Mesenchymal stem cell (in vitro differentiated cells and primary cell): ENCODE results near the gene SOX6.

ENCODE experiments used
- DNase-seq: peaks from one replicate; pipeline ENCODE4 v3.0.0-alpha.2; 2013
- H2AFZ ChIP-seq: one replicate; pipeline ENCODE4 v1.6.1; 2013; ENCODE audit warnings: low read depth, mild to moderate bottlenecking, control low read depth, inconsistent platforms, low read length, moderate library complexity
- H2AK5ac ChIP-seq: 2 replicates; pipeline ENCODE4 v1.6.1; 2013; ENCODE audit warnings: low read length, moderate library complexity, mild to moderate bottlenecking, inconsistent platforms; ENCODE audit not compliant: severe bottlenecking
- H2BK120ac ChIP-seq: one replicate; pipeline ENCODE4 v1.6.1; 2013; ENCODE audit warnings: low read depth, mild to moderate bottlenecking, inconsistent platforms, low read length, moderate library complexity
- H2BK12ac ChIP-seq, 2 experiments: one replicate each; pipeline ENCODE4 v1.6.1; 2013; ENCODE audit warnings: inconsistent platforms in 2 of 2, low read length in 2 of 2, mild to moderate bottlenecking in 2 of 2, moderate library complexity in 2 of 2, control low read depth in 1 of 2
- H2BK15ac ChIP-seq: one replicate; pipeline ENCODE4 v1.6.1; 2013; ENCODE audit warnings: mild to moderate bottlenecking, low read depth, inconsistent platforms; ENCODE audit not compliant: poor library complexity, severe bottlenecking
- H2BK5ac ChIP-seq: 2 replicates; pipeline ENCODE4 v1.6.1; 2013; ENCODE audit warnings: low read depth, mild to moderate bottlenecking, low read length, control low read depth, inconsistent platforms; ENCODE audit not compliant: poor library complexity, severe bottlenecking
- H3K14ac ChIP-seq, 2 experiments: one replicate each; pipeline ENCODE4 v1.6.1; 2013; ENCODE audit warnings: inconsistent platforms in 2 of 2, low read length in 2 of 2, control low read depth in 1 of 2, mild to moderate bottlenecking in 1 of 2, moderate library complexity in 1 of 2
- H3K18ac ChIP-seq, 2 experiments: one replicate each; pipeline ENCODE4 v1.6.1; 2013; ENCODE audit warnings: inconsistent platforms in 2 of 2, low read length in 2 of 2, control low read depth in 1 of 2, low read depth in 1 of 2, mild to moderate bottlenecking in 1 of 2
- H3K23ac ChIP-seq, 2 experiments: one replicate each; pipeline ENCODE4 v1.6.1; 2013; ENCODE audit warnings: inconsistent platforms in 2 of 2, low read length in 2 of 2, mild to moderate bottlenecking in 2 of 2, moderate library complexity in 2 of 2, control low read depth in 1 of 2
- H3K27ac ChIP-seq: 2 replicates; pipeline ENCODE4 v1.5.1; 2013; ENCODE audit warnings: mild to moderate bottlenecking, moderate library complexity, low read length, control low read depth, inconsistent platforms; ENCODE audit not compliant: poor library complexity, severe bottlenecking
- H3K27me3 ChIP-seq, 2 experiments: 2 replicates each; pipeline versions ENCODE4 v1.6.1 to v1.7.0; 2013; ENCODE audit warnings: low read length in 2 of 2, mild to moderate bottlenecking in 2 of 2, moderate library complexity in 2 of 2, control low read depth in 1 of 2, inconsistent platforms in 1 of 2; ENCODE audit not compliant: control insufficient read depth in 1 of 2, insufficient read depth in 1 of 2
- H3K36me3 ChIP-seq, 2 experiments: 2 replicates each; pipeline versions ENCODE4 v1.6.1 to v1.7.0; 2013; ENCODE audit warnings: low read length in 2 of 2, control low read depth in 1 of 2, inconsistent platforms in 1 of 2, low read depth in 1 of 2, mild to moderate bottlenecking in 1 of 2; ENCODE audit not compliant: insufficient read depth in 2 of 2, control insufficient read depth in 1 of 2
- H3K4ac ChIP-seq, 2 experiments: one replicate each; pipeline ENCODE4 v1.6.1; 2013; ENCODE audit warnings: inconsistent platforms in 2 of 2, low read length in 2 of 2, mild to moderate bottlenecking in 2 of 2, moderate library complexity in 2 of 2, control low read depth in 1 of 2, low read depth in 1 of 2
- H3K4me1 ChIP-seq: 2 replicates; pipeline ENCODE4 v1.6.1; 2013; ENCODE audit warnings: low read depth, low read length, control low read depth; ENCODE audit not compliant: control insufficient read depth, insufficient read depth
- H3K4me2 ChIP-seq: 2 replicates; pipeline ENCODE4 v1.6.1; 2013; ENCODE audit warnings: low read length, mild to moderate bottlenecking, inconsistent platforms; ENCODE audit not compliant: poor library complexity, severe bottlenecking
- H3K4me3 ChIP-seq, 2 experiments: 2 replicates each; pipeline versions ENCODE4 v1.5.1 to v1.7.0; 2013; ENCODE audit warnings: low read length in 2 of 2, mild to moderate bottlenecking in 2 of 2, control low read depth in 1 of 2, low read depth in 1 of 2; ENCODE audit not compliant: insufficient read depth in 1 of 2
- H3K79me1 ChIP-seq: replicated peaks from 2 replicates; pipeline ENCODE4 v1.6.1; 2013; ENCODE audit warnings: mild to moderate bottlenecking, control low read depth, low read length, inconsistent platforms; ENCODE audit not compliant: poor library complexity, severe bottlenecking
- H3K9ac ChIP-seq: 2 replicates; pipeline ENCODE4 v1.7.0; 2013; ENCODE audit warnings: mild to moderate bottlenecking, low read length, moderate library complexity
- H3K9me3 ChIP-seq: 2 replicates; pipeline ENCODE4 v1.7.0; 2013; ENCODE audit warnings: mild to moderate bottlenecking, low read length; ENCODE audit not compliant: control insufficient read depth
- H4K8ac ChIP-seq: one replicate; pipeline ENCODE4 v1.6.1; 2013; ENCODE audit warnings: inconsistent platforms, mild to moderate bottlenecking, low read length, moderate library complexity
- H4K91ac ChIP-seq: one replicate; pipeline ENCODE4 v1.6.1; 2013; ENCODE audit warnings: mild to moderate bottlenecking, low read length, inconsistent platforms
- WGBS: methylation state at CpG from one replicate; pipeline ENCODE4 v1.1.7; 2013; ENCODE audit warnings: mixed read lengths; 5-methylcytosine and 5-hydroxymethylcytosine counted together

SOX6 gene

DNA sequence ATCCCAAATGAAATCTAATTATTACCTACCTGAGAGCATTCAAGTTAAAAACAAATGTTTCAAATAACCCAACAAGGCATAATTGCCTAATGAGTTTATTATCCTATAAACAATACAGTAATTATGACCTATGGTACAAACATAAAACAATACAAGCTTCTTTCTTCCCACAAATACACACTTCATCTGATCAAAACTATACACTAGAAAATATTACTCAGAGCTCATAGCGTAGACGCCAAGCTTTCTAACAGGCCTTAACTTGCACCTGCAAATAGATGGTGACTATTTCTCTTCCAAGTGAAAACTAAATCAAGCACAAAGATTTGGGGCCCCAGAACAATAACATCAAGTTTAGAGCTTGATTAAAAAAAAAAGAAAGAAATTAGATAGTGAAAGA is 78.1 kb downstream of the SOX6 start:
- H3K18ac ChIP-seq = no peak overlapping the region

DNA sequence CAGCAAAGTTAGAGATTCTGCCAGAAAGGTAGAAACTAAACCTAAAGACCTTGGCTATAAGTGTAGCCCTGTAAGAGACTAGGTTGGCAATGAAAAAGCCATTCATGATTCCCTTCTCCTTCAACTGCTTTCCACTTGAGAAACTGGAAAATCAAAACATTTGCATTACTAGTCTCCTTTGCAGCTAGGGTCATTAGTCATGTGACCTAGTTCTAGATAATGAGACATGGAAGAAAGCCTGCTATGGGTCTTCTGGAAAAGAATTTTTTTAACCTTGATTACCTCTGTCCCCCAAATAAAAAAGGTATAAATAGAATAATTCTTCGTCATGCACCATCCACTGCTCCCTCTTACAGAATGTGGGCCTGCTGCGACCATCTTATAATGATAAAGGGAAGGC is 80.1 kb downstream of the SOX6 start:
- no peaks in the 10 kb centered on the region for H3K79me1 ChIP-seq
- H2AFZ ChIP-seq = no peak overlapping the region
- no peak overlapping the region for H2BK120ac ChIP-seq
- no peaks in the 10 kb centered on the region for H3K9me3 ChIP-seq
- H3K4ac ChIP-seq = no peak overlapping the region
- H2BK15ac ChIP-seq = no peak overlapping the region
- H2AK5ac ChIP-seq = no peak overlapping the region
- H2BK5ac ChIP-seq = no peak overlapping the region
- H3K27ac ChIP-seq = no peak overlapping the region
- no peak overlapping the region for H2BK12ac ChIP-seq
- H4K8ac ChIP-seq = no peak overlapping the region
- no peak overlapping the region for H3K4me3 ChIP-seq
- no peak for DNase-seq
- no peak overlapping the region for H3K9ac ChIP-seq
- H3K18ac ChIP-seq = no peak overlapping the region
- H3K14ac ChIP-seq = no peak overlapping the region
- no peaks in the 10 kb centered on the region for H3K36me3 ChIP-seq
- no peaks in the 10 kb centered on the region for H3K27me3 ChIP-seq
- H3K4me1 ChIP-seq = no peaks in the 10 kb centered on the region
- 100% methylated on average over 2 of the region's 2 CpGs for WGBS
- no peak overlapping the region for H3K4me2 ChIP-seq
- H4K91ac ChIP-seq = no peak overlapping the region
- H3K23ac ChIP-seq = no peak overlapping the region

More for the DNA sequence above, 78.1 kb downstream of the SOX6 start:
- Histone ChIP-seq H2AK5ac (no peak overlapping the region), H4K8ac (no peak overlapping the region), H3K27me3 (no peaks in the 10 kb centered on the region), H4K91ac (no peak overlapping the region), H3K4me3 (no peak overlapping the region), H3K4me1 (no peaks in the 10 kb centered on the region), H3K14ac (no peak overlapping the region), H2AFZ (no peak overlapping the region), H3K79me1 (no peaks in the 10 kb centered on the region), H2BK5ac (no peak overlapping the region), H2BK12ac (no peak overlapping the region), H2BK120ac (no peak overlapping the region), H3K9me3 (no peaks in the 10 kb centered on the region), H3K23ac (no peak overlapping the region), H3K36me3 (no peaks in the 10 kb centered on the region), H3K4ac (no peak overlapping the region), H3K9ac (no peak overlapping the region), H3K27ac (no peak overlapping the region), H2BK15ac (no peak overlapping the region), H3K4me2 (no peak overlapping the region)
- no peak for DNase-seq
- WGBS = 96% methylated on average over 2 of the region's 2 CpGs

DNA sequence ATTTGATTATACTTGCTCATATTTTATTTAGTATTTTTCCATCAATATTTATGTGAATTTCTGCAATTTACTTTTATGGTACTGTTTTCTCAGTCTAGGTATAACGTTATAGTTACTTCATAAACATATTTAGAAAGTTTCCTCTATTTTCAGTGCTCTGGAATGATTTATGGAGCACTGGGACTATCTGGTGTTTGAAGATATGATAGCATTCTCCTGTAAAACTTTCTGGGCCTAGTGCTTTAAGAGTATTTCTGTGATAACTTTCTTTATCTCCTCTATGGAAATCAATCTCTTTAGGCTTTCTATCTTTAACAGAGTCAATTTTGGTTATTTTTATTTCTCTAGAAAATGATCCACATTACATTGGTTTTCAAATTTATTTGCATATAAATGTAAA is 85.1 kb downstream of the SOX6 start:
- H3K4me2 ChIP-seq = no peak overlapping the region
- no peak overlapping the region for H3K18ac ChIP-seq
- no peaks in the 10 kb centered on the region for H3K4me1 ChIP-seq
- no peak overlapping the region for H2BK5ac ChIP-seq
- no peak overlapping the region for H3K14ac ChIP-seq
- H3K27ac ChIP-seq = no peak overlapping the region
- no peaks in the 10 kb centered on the region for H3K27me3 ChIP-seq
- H3K79me1 ChIP-seq = no peaks in the 10 kb centered on the region
- no peak overlapping the region for H3K23ac ChIP-seq
- H3K4ac ChIP-seq = no peak overlapping the region
- H3K4me3 ChIP-seq = no peak overlapping the region
- no peak overlapping the region for H2BK15ac ChIP-seq
- no peak overlapping the region for H2AK5ac ChIP-seq
- no peak overlapping the region for H2AFZ ChIP-seq
- no peaks in the 10 kb centered on the region for H3K36me3 ChIP-seq
- no peak overlapping the region for H3K9ac ChIP-seq
- no peak overlapping the region for H4K91ac ChIP-seq
- WGBS = no CpG with 5 or more reads among the region's 1 CpG
- no peak overlapping the region for H4K8ac ChIP-seq
- DNase-seq = no peak
- H2BK12ac ChIP-seq = no peak overlapping the region
- H2BK120ac ChIP-seq = no peak overlapping the region
- H3K9me3 ChIP-seq = no peaks in the 10 kb centered on the region

DNA sequence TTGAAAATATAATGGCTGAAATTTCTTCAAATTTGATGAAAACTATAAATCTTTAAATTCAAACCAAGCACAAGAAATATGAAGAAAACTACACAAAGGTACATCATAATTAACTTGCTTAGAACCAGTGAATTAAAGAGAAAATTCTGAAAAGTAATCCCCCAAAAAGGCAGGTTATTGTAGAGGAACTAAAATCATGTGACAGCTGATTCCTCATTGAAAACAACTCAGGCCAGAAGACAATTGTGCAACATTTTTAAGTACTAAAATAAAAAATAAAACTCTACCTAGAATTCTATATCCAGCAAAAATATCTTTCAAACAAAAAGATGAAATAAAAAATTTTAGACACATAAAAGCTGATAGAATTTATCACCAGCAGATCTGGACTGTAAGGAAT is 90.3 kb downstream of the SOX6 start:
- Histone ChIP-seq H3K4me2 (no peak overlapping the region), H2AFZ (no peak overlapping the region), H3K36me3 (no peaks in the 10 kb centered on the region), H3K27me3 (no peaks in the 10 kb centered on the region), H2BK120ac (no peak overlapping the region), H3K4ac (no peak overlapping the region), H4K91ac (no peak overlapping the region), H3K4me1 (no peaks in the 10 kb centered on the region), H2BK12ac (no peak overlapping the region), H3K9me3 (no peaks in the 10 kb centered on the region), H2BK15ac (no peak overlapping the region), H3K79me1 (peaks cover 3% of the 10 kb centered on the region), H2AK5ac (no peak overlapping the region), H4K8ac (no peak overlapping the region), H3K27ac (no peak overlapping the region), H3K9ac (no peak overlapping the region), H3K4me3 (no peak overlapping the region), H3K18ac (no peak overlapping the region), H3K14ac (no peak overlapping the region), H2BK5ac (no peak overlapping the region), H3K23ac (no peak overlapping the region)
- DNase-seq = no peak
